Renal pelvis (tissue), 4 donors: ENCODE data around the gene ABLIM2. TPM values are rescaled to one million over a fixed set of nuclear protein-coding genes. Genes with fewer than 3 reads are reported as not detected.

Experiments used
- DNase-seq: peaks from one replicate; pipeline ENCODE4 v3.0.0-alpha.2; 2013
- polyA plus RNA-seq, 3 donors: library from polyadenylated mRNA; unstranded; fragments of 120-200 nt; gene quantifications; one replicate each; pipeline ENCODE4 v1.2.1, GENCODE V29; 2013; ENCODE audit not compliant: insufficient read length in 3 of 3

ABLIM2 gene
- polyA plus RNA-seq, 3 donors: 6.1 to 8.6 (median 7.3) TPM

DNA sequence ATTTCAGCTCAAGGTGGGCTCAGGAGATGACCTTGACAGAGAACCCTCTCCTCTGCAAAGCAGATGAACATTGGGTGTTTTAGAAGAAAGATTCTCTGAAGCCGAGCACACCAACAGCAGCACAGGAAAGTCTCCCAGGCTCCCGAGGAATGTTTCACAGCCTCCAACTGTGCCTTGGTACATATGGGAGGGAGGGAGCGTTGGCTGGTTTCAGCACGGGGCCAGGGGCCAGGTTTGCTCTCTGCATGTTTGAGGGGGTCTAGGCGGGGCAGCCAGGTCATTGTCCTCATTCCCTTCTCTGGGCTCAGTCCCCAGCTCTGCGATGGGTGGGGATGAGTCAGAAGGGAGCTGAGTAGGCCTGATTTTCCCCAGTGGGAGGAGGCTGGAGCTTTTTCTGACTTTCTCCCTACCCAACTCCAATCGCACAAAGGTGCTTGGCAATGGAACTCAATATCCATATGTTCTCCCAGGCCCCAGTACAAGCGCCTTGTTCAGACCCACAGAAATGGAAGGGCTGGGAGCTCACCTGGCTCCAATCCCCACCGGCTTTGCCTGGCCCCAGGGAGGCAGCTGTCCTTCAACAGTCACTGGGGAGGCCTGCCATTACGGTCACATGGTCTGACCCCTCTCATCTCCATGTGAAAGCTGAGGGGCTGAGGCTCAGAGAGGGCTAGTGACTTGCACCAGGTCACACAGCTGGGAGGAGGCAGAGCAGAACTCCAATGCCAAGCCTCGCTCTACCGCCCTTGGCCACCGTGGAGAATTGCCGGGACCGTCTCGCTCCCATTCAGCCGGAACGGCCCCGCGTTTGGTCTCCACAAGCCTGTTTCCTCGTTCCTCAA lies 110.6 kb downstream of the ABLIM2 start:
- DNase-seq: no peak

- no peak for DNase-seq
Observed at GRCh38 chr4:8046925-8047541, 111.6 kb downstream of the ABLIM2 start.

DNA sequence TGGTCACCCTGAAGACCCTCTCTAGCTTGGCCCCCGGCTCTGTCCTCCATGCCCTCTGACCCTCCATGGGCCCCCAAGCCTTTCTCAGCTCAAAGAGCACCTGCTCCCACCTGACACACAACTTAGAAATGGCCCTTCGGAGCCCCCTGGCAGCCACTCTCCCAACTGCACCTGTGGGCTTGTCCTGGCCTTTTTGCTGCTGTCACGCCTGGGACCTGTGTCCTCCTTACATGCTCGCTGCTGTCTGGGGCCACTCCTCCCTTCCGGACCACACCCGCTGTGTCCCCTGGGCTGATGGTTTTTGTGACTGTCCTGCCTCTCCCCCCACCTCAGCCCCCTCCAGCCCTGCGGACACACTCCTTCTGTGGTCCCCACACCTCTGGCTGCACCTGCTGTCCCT lies 112.7 kb downstream of the ABLIM2 start:
- DNase-seq: no peak

- DNase-seq: peak; percentile 31
Observed at GRCh38 chr4:8044699-8045098, 113.9 kb downstream of the ABLIM2 start.

- no peak for DNase-seq
Observed at GRCh38 chr4:8044244-8044643, 114.4 kb downstream of the ABLIM2 start.

DNA sequence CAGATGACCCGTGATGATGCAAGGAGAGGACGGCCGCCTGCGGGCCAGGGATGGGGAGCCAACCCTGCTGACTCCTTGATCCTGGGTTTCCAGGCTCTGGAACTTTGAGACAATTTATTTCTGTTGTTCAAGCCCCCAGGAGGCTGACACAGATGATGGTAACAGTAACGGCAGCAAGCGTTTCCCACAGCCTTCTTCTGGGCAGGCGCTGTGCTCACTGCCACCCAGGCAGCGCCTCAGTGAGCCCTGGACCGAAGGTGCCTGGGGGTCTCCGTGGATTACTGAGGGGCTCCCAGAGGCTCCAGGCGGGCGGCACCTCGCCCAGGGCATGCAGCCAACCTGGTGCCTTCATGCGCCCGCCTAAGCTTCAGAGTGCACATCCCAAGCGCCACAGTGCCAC lies 115.0 kb downstream of the ABLIM2 start:
- DNase-seq: no peak

GRCh38 chr4:8041868-8042267 lies 116.7 kb downstream of the ABLIM2 start:
- no peak for DNase-seq

DNA sequence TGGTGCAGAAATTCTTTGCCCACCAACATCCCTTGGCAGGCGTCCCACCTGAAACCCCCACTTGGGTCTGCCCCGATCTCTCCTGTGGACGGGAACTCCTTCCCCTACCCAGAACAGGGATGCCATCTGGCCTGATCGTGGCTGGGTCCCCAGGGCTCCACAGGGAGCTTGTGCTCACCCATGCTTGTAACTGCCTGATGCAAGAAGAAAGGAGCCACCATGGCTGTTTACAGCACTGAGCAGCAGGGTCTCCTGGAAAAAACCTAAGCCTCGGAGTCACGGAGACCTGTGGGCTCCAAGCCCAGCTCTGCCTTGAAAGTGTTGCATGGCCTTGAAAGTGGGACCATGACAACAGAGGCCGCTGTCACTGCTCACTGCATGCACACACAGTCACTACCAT lies 117.4 kb downstream of the ABLIM2 start:
- no peak for DNase-seq

DNA sequence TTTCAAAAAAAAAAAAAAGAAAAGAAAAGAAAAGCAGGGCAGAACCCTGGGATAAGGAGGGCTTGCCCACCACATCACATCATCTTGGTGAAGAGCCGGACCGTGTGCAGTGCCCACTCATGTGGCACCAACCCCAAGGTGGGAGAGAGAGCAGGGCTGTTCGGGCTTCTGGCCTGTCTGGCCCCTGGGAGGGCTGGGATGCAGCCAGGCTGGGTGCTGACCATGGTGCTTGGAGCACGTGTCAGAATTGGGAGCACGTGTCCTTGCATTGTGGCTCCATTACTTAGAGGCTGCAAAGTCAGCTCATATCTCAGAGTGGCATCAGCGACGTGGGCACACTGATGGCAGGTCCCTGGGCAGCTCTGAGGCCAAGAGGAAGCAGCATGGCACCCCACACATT lies 118.0 kb downstream of the ABLIM2 start:
- no peak for DNase-seq

DNA sequence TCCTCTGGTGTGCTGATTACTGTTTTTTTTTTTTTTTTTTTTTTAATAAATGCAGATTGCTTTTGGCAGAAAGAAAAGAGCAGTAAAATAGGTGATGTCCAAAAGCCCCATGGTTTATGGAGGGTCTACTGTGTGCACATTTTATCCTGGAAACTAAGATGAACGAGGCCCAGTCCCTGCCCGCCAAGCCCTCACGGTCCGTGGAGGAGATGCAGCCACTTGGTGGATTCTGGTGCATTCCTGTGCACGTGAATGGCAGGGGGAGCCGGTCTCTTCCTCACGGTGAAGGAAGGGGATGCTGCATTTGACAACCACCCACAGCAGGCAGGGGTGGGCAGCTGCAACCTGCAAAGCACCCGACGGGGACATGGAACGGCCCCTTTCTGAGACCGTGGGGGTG lies 118.8 kb downstream of the ABLIM2 start:
- DNase-seq: no peak

GRCh38 chr4:8039290-8039689 lies 119.3 kb downstream of the ABLIM2 start:
- peak; percentile 48 for DNase-seq

DNA sequence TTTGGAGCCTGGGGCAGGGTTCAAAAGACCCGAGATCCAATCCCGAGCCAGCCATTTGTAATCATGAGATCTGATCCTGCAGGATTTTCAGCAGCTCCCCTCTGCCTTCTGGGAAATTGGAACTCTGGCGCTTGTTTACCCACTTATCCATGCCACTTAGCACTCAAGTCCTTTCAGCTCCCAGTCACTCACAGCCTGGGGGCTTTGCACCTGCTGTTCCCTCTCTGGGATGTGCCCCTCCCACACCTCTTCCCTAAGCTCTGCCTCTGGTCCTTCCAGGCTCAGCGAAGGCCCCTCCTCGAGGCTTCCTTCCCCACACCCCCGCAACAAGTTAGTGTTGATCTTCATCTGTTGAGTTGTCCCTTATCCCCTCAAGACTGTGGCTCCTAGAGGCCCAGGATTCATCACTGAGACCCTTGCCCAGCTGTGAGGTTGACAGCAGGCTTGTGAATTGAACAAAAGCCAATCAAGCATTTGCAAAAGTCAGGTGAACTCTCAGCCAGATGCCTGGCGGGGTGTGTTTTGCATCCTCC lies 119.8 kb downstream of the ABLIM2 start:
- no peak for DNase-seq

DNA sequence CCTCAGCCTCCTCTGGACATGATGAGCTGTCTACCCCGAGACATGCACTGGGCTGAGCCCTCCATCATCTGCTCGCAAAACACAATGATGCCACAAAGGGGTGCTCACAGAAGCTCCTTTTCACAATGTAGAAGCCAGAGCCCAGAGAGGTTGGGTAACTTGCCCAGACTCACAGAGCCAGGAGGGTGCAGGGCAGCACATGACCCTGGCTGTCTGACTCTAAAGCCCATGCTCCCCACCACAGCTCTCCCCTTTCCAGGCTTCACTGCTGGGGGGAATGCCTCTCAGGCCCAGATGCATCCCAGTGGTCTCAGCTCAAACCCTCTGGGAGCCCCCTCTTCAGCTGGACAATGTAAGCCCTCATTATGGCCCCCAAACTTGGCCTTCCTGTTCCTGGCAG lies 120.5 kb downstream of the ABLIM2 start:
- DNase-seq: no peak

GRCh38 chr4:8037150-8037769 lies 121.4 kb downstream of the ABLIM2 start:
- no peak for DNase-seq

- DNase-seq: no peak
Observed at GRCh38 chr4:8035371-8035780, 123.2 kb downstream of the ABLIM2 start.

GRCh38 chr4:8033829-8034528 lies 124.6 kb downstream of the ABLIM2 start:
- no peak for DNase-seq

DNA sequence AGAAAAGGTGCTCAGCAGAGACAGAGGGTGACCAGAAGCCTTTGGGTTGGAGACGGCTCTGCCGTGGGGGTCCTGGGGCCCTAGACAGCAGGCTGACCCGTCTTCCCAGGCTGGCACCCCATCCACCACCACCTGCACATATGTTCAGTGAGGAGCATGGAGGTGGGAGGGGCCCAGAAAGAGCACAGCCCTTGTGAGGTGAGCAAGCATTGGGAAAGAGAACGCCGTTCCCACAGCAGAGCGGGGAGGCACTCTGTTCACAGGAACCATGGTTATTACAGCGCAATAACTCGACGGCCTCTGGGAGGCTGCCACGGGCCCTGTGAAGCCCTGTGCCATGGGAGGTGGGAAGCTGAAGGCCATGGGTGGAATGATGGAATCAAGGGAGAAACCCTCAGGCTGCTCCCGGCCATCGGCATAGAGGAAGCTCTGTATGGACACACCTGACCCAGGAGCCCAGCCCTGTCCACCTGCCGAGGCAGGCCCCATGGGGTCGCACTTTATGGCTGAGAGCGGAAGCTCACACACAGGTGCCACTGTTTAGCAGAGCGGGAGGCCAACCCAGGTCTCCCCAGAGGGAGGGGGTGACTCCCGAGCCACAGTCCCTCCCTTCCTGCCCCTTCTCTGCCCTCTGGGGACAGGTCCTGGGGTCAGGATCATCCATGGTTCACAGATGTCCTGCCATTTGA lies 125.4 kb downstream of the ABLIM2 start:
- no peak for DNase-seq

GRCh38 chr4:8032381-8032780 lies 126.2 kb downstream of the ABLIM2 start:
- DNase-seq: no peak

- no peak for DNase-seq
Observed at GRCh38 chr4:8030121-8030781, 128.4 kb downstream of the ABLIM2 start.

DNA sequence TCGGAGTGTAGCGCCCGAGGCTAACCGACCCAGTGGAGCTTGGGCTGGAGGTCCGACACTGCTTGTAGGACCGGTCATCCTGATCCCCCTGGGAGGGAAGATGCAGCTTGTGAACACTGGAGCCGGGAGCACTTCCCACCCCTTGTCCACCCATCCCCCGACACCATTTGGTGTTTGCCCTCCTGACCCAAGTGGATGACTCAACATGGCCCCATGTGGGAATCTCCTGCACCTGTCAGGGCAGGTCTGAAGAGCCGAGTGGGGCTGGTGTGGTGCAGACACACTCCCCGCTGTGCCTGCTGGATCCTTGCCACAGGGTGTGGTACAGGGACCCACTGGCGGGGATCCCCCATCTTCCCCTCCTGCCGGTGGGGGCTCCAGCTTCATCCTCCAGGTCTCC lies 128.9 kb downstream of the ABLIM2 start:
- DNase-seq: no peak
